Inflammatory macrophage treated with lipopolysaccharide for 1 hour (primary cell): ENCODE measurements around the gene PUS3.
"Not testable (repeated sequence)": the region's sequence is repeated elsewhere in the genome, so short reads cannot be mapped to it uniquely, and the experiment has no call there.

Experiments
- DNase-seq, 2 donors: peaks; one replicate each; pipeline ENCODE4 v3.0.0-alpha.2; 2020 to 2022

The PUS3 gene

DNA sequence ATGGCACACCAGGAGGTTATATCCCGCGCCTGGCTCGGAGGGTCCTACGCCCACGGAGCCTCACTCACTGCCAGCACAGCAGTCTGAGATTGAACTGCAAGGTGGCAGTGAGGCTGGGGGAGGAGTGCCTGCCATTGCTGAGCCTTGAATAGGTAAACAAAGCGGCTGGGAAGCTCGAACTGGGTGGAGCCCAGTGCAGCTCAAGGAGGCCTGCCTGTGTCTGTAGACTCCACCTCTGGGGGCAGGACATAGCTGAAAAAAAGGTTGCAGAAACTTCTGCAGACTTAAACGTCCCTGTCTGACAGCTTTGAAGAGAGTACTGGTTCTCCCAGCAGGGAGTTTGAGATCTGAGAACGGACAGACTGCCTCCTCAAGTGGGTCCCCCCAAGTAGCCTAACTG lies 45.3 kb downstream of the PUS3 start:
- DNase-seq, result not testable (repeated sequence)

DNA sequence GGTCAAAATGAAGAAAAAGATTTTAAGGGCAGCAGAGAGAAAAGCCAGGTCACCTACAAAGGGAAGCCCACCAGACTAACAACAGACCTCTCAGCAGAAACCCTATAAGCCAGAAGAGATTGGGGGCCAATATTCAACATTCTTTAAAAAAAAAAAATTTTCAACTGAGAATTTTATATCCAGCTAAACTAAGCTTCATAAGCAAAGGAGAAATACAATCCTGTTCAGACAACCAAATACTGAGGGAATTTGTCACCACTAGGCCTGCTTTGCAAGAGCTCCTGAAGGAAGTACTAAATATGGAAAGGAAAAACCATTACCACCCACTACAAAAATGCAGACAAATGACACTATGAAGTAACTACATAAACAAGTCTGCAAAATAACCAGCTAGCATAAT lies 56.8 kb downstream of the PUS3 start:
- no peak for DNase-seq
